Esophagus squamous epithelium (tissue), 4 donors: ENCODE results near the gene TMEM164.

Experiments used
- CTCF ChIP-seq, 6 experiments: fragments of 450-650 bp in 4 of 6; fragments of 200-600 bp in 2 of 6; sonication (generic) in 2 of 6; IDR thresholded peaks; one replicate each; pipeline ENCODE4 v1.5.1; 2016 to 2019; ENCODE audit warnings: antibody characterized with exemption in 6 of 6, mild to moderate bottlenecking in 4 of 6, moderate library complexity in 4 of 6
- POLR2A ChIP-seq, 4 donors: fragments of 450-650 bp; IDR thresholded peaks; one replicate each; pipeline ENCODE4 v1.6.1; 2017; ENCODE audit warnings: antibody characterized with exemption in 4 of 4, mild to moderate bottlenecking in 4 of 4, moderate library complexity in 3 of 4

GRCh38 chrX:110038900-110039299, 36.0 kb downstream of the TMEM164 start:
- TF ChIP-seq CTCF (IDR thresholded peaks at IDR 0.05) (no peak), POLR2A (IDR thresholded peaks at IDR 0.05) (no peak)
